ENCODE measurements around the gene CCDC83. TPM values are rescaled to one million over a fixed set of nuclear protein-coding genes. Genes with fewer than 3 reads are reported as not detected.
"Not testable (repeated sequence)": the region's sequence is repeated elsewhere in the genome, so short reads cannot be mapped to it uniquely, and the experiment has no call there.

Gene CCDC83
- total RNA-seq, 1 experiment from 2014 or later, result not detected

DNA sequence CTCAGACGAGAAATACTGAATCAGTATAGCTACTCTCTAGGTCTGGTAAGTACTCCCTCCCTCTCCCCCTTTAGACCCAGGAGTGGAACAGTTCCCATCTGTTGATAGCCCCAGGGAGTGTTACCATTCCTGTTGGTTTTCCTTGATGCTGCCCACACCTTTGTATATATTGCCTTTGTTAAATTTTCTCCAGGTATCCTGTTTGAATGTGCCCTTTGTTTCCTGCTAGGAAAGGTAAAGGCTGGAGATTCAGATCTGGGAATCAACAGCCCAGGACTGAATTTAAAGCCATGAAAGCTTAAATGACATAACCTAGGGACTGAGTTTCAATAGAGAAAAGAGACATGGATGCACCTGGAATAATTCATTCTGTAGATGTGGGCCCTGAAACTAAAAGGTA is 68.3 kb downstream of the CCDC83 start:
- Histone ChIP-seq H3K9me3 (ENCODE audit: control insufficient read depth, low read depth, low read length) (no peaks in the 10 kb centered on the region), H4K91ac (ENCODE audit: insufficient read length, low read depth, low read length) (no peak overlapping the region), H2BK5ac (ENCODE audit: insufficient read length, low read length) (no peak overlapping the region), H3K18ac (ENCODE audit: insufficient read length, low read depth, low read length) (no peak overlapping the region), H3K23ac (ENCODE audit: insufficient read length, low read depth, low read length) (no peak overlapping the region), H3K79me1 (ENCODE audit: insufficient read depth, low read depth, low read length, poor library complexity, severe bottlenecking) (no peaks in the 10 kb centered on the region), H2BK120ac (ENCODE audit: low read depth, low read length, poor library complexity, severe bottlenecking) (no peak overlapping the region), H2AK5ac (ENCODE audit: insufficient read length, low read length) (no peak overlapping the region), H3K14ac (ENCODE audit: insufficient read depth, low read length) (no peak overlapping the region), H2BK12ac (ENCODE audit: insufficient read length, low read depth, low read length) (no peak overlapping the region), H3K79me2 (ENCODE audit: insufficient read depth, low read length) (no peaks in the 10 kb centered on the region), H4K5ac (ENCODE audit: insufficient read length, low read depth, low read length) (no peak overlapping the region), H4K8ac (replicated peaks; ENCODE audit: insufficient read length, low read depth, low read length) (no peak overlapping the region), H3K27ac (ENCODE audit: insufficient read length, low read depth, low read length) (no peak overlapping the region), H3T11ph (ENCODE audit: low read length) (no peak overlapping the region), H2BK15ac (ENCODE audit: low read depth, low read length) (no peak overlapping the region), H3K9ac (ENCODE audit: extremely low read depth, insufficient read length, low read length) (no peak overlapping the region), H3K56ac (ENCODE audit: insufficient read length, low read depth, low read length) (no peak overlapping the region), H2BK20ac (ENCODE audit: low read depth, low read length, poor library complexity, severe bottlenecking) (no peak overlapping the region), H2AFZ (ENCODE audit: low read length) (no peak overlapping the region), H3K4me1 (ENCODE audit: insufficient read depth, low read length) (peaks cover 3% of the 10 kb centered on the region; the same call in 1 of the 2 replicates), H3K27me3 (ENCODE audit: insufficient read depth, low read length) (no peaks in the 10 kb centered on the region), H3K23me2 (ENCODE audit: insufficient read length, low read depth, low read length, poor library complexity, severe bottlenecking) (no peaks in the 10 kb centered on the region), H4K20me1 (ENCODE audit: control insufficient read depth, insufficient read depth, insufficient read length) (no peaks in the 10 kb centered on the region), H3K4me2 (ENCODE audit: insufficient read depth, insufficient read length, low read length) (no peak overlapping the region), H3K4ac (ENCODE audit: low read depth, low read length) (no peak overlapping the region)
- Mint-ChIP-seq H3K4me3 (no peak overlapping the region), H3K36me3 (ENCODE audit: insufficient read depth in 1 of 3, low read depth in 3 of 3) (no peaks in the 10 kb centered on the region; a peak in 3 of 7 replicates), H3K27ac (no peak overlapping the region), H3K9me3 (no peaks in the 10 kb centered on the region), H3K27me3 (ENCODE audit: low read depth) (peaks cover 6% of the 10 kb centered on the region), H3K4me1 (peaks cover 17 to 24% of the 10 kb centered on the region in 2 experiments)
- DNase-seq, result no peak
- no CpG with 5 or more reads among the region's 1 CpG for WGBS (ENCODE audit: extremely low coverage, insufficient read length, low lambda C conversion rate)
- TF ChIP-seq, protein P1, sequence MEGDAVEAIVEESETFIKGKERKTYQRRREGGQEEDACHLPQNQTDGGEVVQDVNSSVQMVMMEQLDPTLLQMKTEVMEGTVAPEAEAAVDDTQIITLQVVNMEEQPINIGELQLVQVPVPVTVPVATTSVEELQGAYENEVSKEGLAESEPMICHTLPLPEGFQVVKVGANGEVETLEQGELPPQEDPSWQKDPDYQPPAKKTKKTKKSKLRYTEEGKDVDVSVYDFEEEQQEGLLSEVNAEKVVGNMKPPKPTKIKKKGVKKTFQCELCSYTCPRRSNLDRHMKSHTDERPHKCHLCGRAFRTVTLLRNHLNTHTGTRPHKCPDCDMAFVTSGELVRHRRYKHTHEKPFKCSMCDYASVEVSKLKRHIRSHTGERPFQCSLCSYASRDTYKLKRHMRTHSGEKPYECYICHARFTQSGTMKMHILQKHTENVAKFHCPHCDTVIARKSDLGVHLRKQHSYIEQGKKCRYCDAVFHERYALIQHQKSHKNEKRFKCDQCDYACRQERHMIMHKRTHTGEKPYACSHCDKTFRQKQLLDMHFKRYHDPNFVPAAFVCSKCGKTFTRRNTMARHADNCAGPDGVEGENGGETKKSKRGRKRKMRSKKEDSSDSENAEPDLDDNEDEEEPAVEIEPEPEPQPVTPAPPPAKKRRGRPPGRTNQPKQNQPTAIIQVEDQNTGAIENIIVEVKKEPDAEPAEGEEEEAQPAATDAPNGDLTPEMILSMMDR (conservative IDR thresholded peaks at IDR 0.05), result no peak

- not testable (repeated sequence) for H2AK5ac ChIP-seq (ENCODE audit: insufficient read length, low read length); H3K79me1 ChIP-seq (ENCODE audit: insufficient read depth, low read depth, low read length, poor library complexity, severe bottlenecking); H3K23me2 ChIP-seq (ENCODE audit: insufficient read length, low read depth, low read length, poor library complexity, severe bottlenecking); H3K79me2 ChIP-seq (ENCODE audit: insufficient read depth, low read length); H2BK20ac ChIP-seq (ENCODE audit: low read depth, low read length, poor library complexity, severe bottlenecking); H2BK15ac ChIP-seq (ENCODE audit: low read depth, low read length); H3K9ac ChIP-seq (ENCODE audit: extremely low read depth, insufficient read length, low read length); H3K56ac ChIP-seq (ENCODE audit: insufficient read length, low read depth, low read length); H4K8ac ChIP-seq (replicated peaks; ENCODE audit: insufficient read length, low read depth, low read length); H3K4ac ChIP-seq (ENCODE audit: low read depth, low read length); H2BK5ac ChIP-seq (ENCODE audit: insufficient read length, low read length); H3K27ac ChIP-seq (ENCODE audit: insufficient read length, low read depth, low read length); H3K9me3 Mint-ChIP-seq; H4K5ac ChIP-seq (ENCODE audit: insufficient read length, low read depth, low read length); H3K4me1 ChIP-seq (ENCODE audit: insufficient read depth, low read length); H2BK120ac ChIP-seq (ENCODE audit: low read depth, low read length, poor library complexity, severe bottlenecking); H3K4me3 Mint-ChIP-seq; H4K91ac ChIP-seq (ENCODE audit: insufficient read length, low read depth, low read length); H3K36me3 Mint-ChIP-seq (ENCODE audit: insufficient read depth in 1 of 3, low read depth in 3 of 3); H3K27ac Mint-ChIP-seq; H3K9me3 ChIP-seq (ENCODE audit: control insufficient read depth, low read depth, low read length); H3K23ac ChIP-seq (ENCODE audit: insufficient read length, low read depth, low read length); H4K20me1 ChIP-seq (ENCODE audit: control insufficient read depth, insufficient read depth, insufficient read length); H3K14ac ChIP-seq (ENCODE audit: insufficient read depth, low read length); H2BK12ac ChIP-seq (ENCODE audit: insufficient read length, low read depth, low read length); H3K18ac ChIP-seq (ENCODE audit: insufficient read length, low read depth, low read length); H3K4me2 ChIP-seq (ENCODE audit: insufficient read depth, insufficient read length, low read length); H3T11ph ChIP-seq (ENCODE audit: low read length); H2AFZ ChIP-seq (ENCODE audit: low read length); DNase-seq; H3K4me1 Mint-ChIP-seq; H3K27me3 ChIP-seq (ENCODE audit: insufficient read depth, low read length)
- WGBS (ENCODE audit: extremely low coverage, insufficient read length, low lambda C conversion rate), result no CpG with 5 or more reads among the region's 2 CpGs
- peaks cover 15% of the 10 kb centered on the region for H3K27me3 Mint-ChIP-seq (ENCODE audit: low read depth)
These were observed 71.6 kb downstream of the CCDC83 start for GRCh38 chr11:85926653-85927214.

All from H9 (cell line).